ENCODE measurements around the gene HTRA2. TPM values are rescaled to one million over a fixed set of nuclear protein-coding genes. Genes with fewer than 3 reads are reported as not detected.

HTRA2 gene
- polyA plus RNA-seq, 1 donor (not counting 4 experiments of a cell fraction or from before 2014, with no cell fraction given), result 25.5 TPM

DNA sequence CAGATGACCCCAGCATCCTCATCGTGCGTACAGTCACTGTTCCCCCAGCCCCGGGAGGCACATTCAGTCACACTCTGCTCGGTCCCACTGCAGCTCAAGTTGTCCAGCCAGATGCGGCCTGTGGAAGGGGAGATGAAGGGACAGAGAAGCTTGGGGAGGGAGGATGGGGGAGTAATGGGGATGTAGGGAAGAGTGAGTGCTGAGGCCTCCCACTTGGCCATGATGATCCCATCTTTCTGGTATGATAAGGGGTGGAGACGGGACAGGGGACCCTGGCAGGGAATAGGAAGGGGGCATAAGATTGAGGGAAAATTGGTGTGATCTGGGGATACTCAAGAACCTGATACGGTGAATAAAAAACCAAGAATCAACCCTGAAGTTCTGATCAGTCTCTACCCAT lies 20.5 kb downstream of the HTRA2 start:
- no peak for FAIRE-seq

DNA sequence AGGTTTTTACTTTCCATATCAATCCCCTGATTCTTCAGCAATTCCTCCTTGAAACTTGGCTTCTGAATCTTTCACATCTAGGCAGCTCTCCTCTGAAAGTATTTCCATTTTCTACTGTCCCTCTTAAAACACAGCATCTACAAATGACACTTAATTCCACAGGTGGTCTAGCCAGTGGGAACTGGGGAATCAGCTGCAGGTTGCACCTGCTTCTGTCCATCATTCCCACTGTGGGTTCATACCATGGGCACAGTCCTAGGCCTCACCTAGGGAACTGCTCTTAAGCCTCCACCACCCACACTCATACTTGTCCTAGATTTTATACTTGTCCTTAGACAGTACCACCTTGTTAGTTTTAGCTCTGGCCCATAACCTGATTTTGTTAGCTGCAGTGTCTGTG lies 21.8 kb downstream of the HTRA2 start:
- Histone ChIP-seq H2AFZ (ENCODE audit: control insufficient read depth, low read length) (no peak overlapping the region), H3K4me3 (ENCODE audit: control insufficient read depth in 2 of 3, extremely low read depth in 1 of 3, insufficient read depth in 2 of 3, low read depth in 1 of 3, low read length in 3 of 3) (no peak overlapping the region), H3K9me3 (ENCODE audit: control insufficient read depth, low read depth, low read length) (no peaks in the 10 kb centered on the region), H3K4me1 (ENCODE audit: control insufficient read depth, extremely low read depth, insufficient read depth, low read length) (peaks cover 12% of the 10 kb centered on the region), H3K79me2 (ENCODE audit: control insufficient read depth, insufficient read depth, low read length) (no peaks in the 10 kb centered on the region), H3K27ac (ENCODE audit: control insufficient read depth, insufficient read depth, low read length) (no peak overlapping the region), H3K9ac (ENCODE audit: control insufficient read depth, extremely low read depth, insufficient read depth, low read length) (no peak overlapping the region), H3K9me1 (ENCODE audit: control insufficient read depth, extremely low read depth, insufficient read depth, low read length) (no peaks in the 10 kb centered on the region), H3K4me2 (ENCODE audit: control insufficient read depth, extremely low read depth, insufficient read depth, low read depth, low read length) (no peak overlapping the region), H3K36me3 (ENCODE audit: control insufficient read depth in 2 of 2, extremely low read depth in 1 of 2, insufficient read depth in 2 of 2, low read length in 2 of 2) (no peaks in the 10 kb centered on the region), H3K27me3 (ENCODE audit: control insufficient read depth, extremely low read depth, insufficient read depth, low read length) (peaks cover 16% of the 10 kb centered on the region), H4K20me1 (ENCODE audit: control insufficient read depth, extremely low read depth, insufficient read depth, low read length) (no peaks in the 10 kb centered on the region)
- TF ChIP-seq, protein P1, sequence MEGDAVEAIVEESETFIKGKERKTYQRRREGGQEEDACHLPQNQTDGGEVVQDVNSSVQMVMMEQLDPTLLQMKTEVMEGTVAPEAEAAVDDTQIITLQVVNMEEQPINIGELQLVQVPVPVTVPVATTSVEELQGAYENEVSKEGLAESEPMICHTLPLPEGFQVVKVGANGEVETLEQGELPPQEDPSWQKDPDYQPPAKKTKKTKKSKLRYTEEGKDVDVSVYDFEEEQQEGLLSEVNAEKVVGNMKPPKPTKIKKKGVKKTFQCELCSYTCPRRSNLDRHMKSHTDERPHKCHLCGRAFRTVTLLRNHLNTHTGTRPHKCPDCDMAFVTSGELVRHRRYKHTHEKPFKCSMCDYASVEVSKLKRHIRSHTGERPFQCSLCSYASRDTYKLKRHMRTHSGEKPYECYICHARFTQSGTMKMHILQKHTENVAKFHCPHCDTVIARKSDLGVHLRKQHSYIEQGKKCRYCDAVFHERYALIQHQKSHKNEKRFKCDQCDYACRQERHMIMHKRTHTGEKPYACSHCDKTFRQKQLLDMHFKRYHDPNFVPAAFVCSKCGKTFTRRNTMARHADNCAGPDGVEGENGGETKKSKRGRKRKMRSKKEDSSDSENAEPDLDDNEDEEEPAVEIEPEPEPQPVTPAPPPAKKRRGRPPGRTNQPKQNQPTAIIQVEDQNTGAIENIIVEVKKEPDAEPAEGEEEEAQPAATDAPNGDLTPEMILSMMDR (optimal IDR thresholded peaks at IDR 0.05 in 1 of 3, IDR thresholded peaks at IDR 0.05 in 1 of 3, conservative IDR thresholded peaks at IDR 0.05 in 1 of 3; ENCODE audit: extremely low read depth in 1 of 3, insufficient read depth in 2 of 3, low read length in 3 of 3), result no peak
- no peak for TF ChIP-seq EZH2 (IDR thresholded peaks at IDR 0.05; ENCODE audit: low read length)
- FAIRE-seq, result no peak
- no peak for DNase-seq (ENCODE audit: low read depth, low spot score)
- dilution Hi-C loops (cut with MboI; ENCODE audit: extremely low pct_ligation_motif_present, low sequenced_read_pairs), result no loop called here

More for the DNA sequence above, 20.5 kb downstream of the HTRA2 start:
- DNase-seq (ENCODE audit: low read depth, low spot score), result no peak
- Histone ChIP-seq H3K79me2 (ENCODE audit: control insufficient read depth, insufficient read depth, low read length) (no peaks in the 10 kb centered on the region), H3K27me3 (ENCODE audit: control insufficient read depth, extremely low read depth, insufficient read depth, low read length) (peaks cover 12% of the 10 kb centered on the region), H4K20me1 (ENCODE audit: control insufficient read depth, extremely low read depth, insufficient read depth, low read length) (no peaks in the 10 kb centered on the region), H3K9ac (ENCODE audit: control insufficient read depth, extremely low read depth, insufficient read depth, low read length) (no peak overlapping the region), H3K4me1 (ENCODE audit: control insufficient read depth, extremely low read depth, insufficient read depth, low read length) (peaks cover 12% of the 10 kb centered on the region), H3K4me3 (ENCODE audit: control insufficient read depth in 2 of 3, extremely low read depth in 1 of 3, insufficient read depth in 2 of 3, low read depth in 1 of 3, low read length in 3 of 3) (no peak overlapping the region), H3K27ac (ENCODE audit: control insufficient read depth, insufficient read depth, low read length) (no peak overlapping the region), H3K36me3 (ENCODE audit: control insufficient read depth in 2 of 2, extremely low read depth in 1 of 2, insufficient read depth in 2 of 2, low read length in 2 of 2) (no peaks in the 10 kb centered on the region), H2AFZ (ENCODE audit: control insufficient read depth, low read length) (no peak overlapping the region), H3K9me3 (ENCODE audit: control insufficient read depth, low read depth, low read length) (no peaks in the 10 kb centered on the region), H3K9me1 (ENCODE audit: control insufficient read depth, extremely low read depth, insufficient read depth, low read length) (no peaks in the 10 kb centered on the region), H3K4me2 (ENCODE audit: control insufficient read depth, extremely low read depth, insufficient read depth, low read depth, low read length) (no peak overlapping the region)
- TF ChIP-seq, protein P1 (optimal IDR thresholded peaks at IDR 0.05 in 1 of 3, IDR thresholded peaks at IDR 0.05 in 1 of 3, conservative IDR thresholded peaks at IDR 0.05 in 1 of 3; ENCODE audit: extremely low read depth in 1 of 3, insufficient read depth in 2 of 3, low read length in 3 of 3), result no peak
- no peak for TF ChIP-seq EZH2 (IDR thresholded peaks at IDR 0.05; ENCODE audit: low read length)
- dilution Hi-C loops (cut with MboI; ENCODE audit: extremely low pct_ligation_motif_present, low sequenced_read_pairs), result no loop called here

Measured in keratinocyte (primary cell).